LHCN-M2 (cell line): Measurements from ENCODE around the gene NEK1. TPM values are rescaled to one million over a fixed set of nuclear protein-coding genes. Genes with fewer than 3 reads are reported as not detected.

ENCODE experiments used
- DNase-seq: peaks from one replicate; pipeline ENCODE4 v3.0.0-alpha.2; 2012; ENCODE audit warnings: low read depth
- total RNA-seq: library from RNA; depleted of rRNA; stranded (reverse); fragments of >200 nt; gene quantifications from 2 replicates; pipeline ENCODE4 v1.2.3, GENCODE V29; 2014; rRNA removed

Gene NEK1
- total RNA-seq, 1 experiment from 2014 or later, result 8.8 TPM

DNA sequence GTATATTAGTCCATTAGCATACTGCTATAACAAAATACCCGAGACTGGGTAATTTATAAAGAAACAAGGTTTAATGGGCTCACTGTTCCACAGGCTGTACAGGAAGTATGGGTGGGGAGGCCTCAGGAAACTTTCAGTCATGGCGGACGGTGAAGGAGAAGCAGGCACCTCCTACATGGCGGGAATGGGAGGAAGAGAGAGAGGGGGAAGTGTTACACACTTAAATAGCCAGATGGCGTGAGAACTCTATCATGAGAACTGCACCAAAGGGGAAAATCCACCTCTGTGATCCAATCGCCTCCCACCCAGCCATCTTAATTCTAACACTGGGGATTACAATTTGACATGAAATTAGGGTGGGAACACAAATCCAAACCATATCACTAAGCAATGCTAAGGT is 242.7 kb downstream of the NEK1 start:
- no peak for DNase-seq

DNA sequence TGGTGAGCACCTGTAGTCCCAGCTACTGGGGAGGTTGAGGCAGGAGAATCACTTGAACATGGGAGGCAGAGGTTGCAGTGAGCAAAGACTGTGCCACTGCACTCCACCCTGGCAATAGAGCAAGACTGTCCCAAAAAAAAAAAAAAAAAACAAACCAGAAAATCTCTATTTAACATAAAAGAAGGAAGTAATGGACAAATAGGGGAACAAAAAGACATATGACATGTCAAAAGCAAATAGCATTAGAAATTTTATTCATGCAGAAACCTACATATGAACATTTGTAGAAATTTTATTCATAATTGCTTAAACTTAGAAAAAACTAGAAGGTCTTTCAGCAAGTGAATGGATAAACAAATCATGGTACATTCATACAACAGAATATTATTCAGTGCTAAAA is 244.6 kb downstream of the NEK1 start:
- DNase-seq, result no peak

DNA sequence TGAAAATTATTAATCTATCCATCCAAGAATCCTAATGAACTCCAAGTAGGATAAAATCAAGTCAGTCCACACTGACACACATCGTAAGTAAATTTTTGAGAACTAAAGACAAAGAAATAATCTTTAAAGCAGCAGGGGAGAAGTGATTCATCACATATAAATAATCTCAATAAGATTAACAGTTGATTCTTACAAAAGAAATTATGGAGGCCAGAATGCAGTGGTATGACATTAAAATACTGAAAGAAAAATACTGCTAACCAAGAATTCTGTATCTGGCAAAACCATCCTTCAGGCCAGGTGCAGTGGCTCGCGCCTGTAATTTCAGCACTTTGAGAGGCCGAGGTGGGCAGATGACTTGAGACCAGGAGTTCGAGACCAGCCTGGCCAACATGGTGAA is 245.6 kb downstream of the NEK1 start:
- no peak for DNase-seq

DNA sequence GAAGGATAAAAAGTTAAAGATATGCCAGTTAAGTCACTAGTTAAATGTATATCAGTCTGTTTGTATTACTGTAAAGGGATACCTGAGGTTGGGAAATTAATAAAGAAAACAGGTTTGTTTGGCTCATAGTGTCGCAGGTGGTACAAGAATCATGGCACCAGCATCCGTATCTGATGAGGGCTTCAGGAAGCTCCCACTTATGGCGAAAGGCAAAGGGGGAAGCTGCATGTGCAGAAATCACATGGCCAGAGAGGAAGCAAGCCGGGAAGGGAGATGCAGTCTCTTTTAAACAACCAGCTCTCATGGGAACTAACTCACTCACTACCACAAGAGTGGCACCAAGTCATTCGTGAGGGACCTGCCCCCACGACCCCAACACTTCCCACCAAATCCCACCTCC is 249.8 kb downstream of the NEK1 start:
- DNase-seq, result no peak

DNA sequence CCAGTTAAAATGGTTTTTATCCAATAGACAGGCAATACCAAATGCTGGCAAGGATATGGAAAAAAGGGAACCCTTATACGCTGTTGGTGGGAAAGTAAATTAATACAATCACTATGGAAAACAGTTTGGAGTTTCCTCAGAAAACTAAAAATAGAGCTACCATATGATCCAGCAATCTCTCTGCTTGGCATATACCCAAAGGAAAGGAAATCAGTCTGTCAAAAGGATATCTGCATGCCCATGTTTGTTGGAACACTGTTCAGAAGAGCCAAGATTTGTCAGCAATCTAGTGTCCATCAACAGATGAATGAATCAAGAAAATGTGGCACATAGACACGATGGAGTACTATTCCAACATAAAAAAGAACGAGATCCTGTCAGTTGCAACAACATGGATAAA is 250.6 kb downstream of the NEK1 start:
- DNase-seq, result no peak

DNA sequence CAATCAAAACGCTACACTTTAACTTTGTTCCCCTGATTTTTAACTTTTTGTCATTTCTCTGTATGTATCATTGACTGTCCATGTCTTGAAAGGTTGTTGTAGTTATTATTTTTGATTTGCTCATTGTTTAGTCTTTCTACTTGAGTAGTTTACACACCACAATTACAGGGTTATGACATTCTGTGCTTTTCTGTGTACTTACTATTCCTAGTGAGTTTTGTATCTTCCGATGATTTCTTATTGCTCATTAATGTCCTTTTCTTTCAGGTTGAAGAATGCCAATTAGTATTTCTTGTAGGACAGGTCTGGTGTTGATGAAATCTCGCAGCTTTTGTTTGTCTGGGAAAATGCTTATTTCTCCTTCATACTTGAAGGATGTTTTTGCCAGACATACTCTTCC is 252.4 kb downstream of the NEK1 start:
- no peak for DNase-seq

DNA sequence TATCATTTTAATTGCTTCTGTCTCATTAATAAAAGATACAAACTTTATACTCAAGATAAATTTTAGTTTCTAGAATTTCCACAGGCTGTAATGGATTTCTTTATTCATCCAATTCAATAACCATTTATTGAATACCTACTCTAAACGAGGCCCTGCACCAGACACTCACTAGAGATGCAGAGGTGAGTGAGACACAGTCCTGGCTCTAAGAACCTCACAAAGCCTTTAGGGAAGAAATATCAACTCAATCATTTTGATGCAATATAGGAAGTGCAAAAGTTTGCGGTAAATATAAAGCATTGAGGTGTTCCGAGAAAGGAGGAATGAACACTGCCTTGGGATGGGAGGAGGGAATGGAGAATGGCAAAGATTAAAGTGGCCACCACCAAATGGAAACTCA is 260.0 kb downstream of the NEK1 start:
- no peak for DNase-seq

DNA sequence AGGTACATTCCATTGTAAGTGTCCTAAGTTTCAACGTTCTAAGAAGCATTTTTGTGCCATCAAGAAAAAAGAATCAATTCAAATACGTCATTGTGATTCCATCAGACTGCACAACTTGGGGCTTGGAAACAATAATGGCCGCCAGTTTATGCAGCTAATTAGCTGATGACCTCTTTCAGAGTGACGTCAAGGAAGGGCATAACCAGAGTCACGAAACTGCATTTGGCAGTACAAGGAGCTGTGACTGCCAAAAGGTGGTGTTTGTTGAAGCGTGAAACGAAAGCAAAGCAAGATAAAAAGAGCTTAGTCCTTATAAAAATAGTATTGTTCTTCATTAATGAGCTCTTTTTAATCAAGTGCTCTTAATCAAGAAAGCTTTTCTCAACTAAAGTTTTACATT is 260.5 kb downstream of the NEK1 start:
- no peak for DNase-seq

DNA sequence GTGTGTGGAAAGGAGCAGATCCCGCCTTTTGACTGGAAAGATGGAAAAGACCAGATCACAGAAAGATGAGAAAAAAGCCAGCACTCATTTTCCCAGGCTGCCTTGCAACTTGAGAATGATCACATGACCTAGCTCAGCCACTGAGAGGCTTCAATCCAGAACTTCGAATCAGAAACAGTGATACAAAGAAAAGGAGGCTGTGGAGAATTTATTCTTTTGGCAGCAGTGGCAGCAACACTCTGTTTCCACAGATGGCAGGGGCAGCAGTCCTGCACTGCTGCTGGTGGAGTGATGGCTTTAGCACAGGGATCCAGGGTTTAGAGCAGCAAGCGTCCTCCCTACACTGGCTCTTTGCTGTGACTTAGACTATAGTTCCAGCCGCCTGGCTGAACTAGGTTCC is 263.8 kb downstream of the NEK1 start:
- no peak for DNase-seq

DNA sequence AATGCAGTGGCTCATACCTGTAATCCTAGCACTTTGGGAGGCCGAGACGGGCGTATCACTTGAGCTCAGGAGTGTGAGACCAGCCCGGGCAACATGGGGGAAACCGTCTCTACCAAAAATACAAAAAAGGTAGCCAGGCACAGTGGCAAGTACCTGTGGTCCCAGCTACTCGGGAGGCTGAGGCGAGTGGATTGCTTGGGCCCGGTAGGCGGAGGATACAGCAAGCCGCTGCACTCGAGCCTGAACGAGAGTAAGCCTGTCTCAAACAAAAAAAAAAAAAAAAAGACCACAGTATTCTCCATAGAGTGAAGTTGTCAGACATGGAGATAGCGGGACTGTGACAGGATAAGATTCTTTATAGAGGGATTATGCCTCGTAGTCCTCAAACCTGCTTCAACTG is 265.5 kb downstream of the NEK1 start:
- DNase-seq, result no peak

DNA sequence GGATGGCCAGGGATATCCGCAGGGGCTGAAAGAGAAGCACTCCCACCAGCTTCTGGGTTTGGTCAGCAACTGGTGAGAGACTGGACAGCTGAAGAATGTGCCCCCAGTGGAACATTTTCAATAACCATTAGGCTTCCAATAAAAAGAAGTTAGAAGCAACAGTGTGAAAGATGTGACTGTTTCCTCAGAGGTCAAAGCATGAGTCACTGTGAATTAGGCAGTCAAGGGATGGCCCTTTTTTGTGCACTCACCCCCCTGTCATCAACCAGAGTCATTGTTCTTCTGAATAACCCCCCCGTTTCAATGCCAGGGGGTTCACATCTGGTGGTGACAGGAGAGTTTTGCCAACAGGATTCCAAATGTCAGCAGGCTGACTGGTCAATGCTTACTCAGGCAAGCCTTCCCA is 267.1 kb downstream of the NEK1 start:
- DNase-seq, result peak; percentile 96

Other genes with a start within 250 kb of the NEK1 start
- gene CLCN3, start 8.0 kb upstream of the NEK1 start, total RNA-seq, result 30.7 and 32.9 TPM in 2 replicates
- 55.7 and 58.7 TPM in 2 replicates for gene HPF1, start 145.4 kb upstream of the NEK1 start, total RNA-seq